ENCODE data around the gene STPG2.

The STPG2 gene

DNA sequence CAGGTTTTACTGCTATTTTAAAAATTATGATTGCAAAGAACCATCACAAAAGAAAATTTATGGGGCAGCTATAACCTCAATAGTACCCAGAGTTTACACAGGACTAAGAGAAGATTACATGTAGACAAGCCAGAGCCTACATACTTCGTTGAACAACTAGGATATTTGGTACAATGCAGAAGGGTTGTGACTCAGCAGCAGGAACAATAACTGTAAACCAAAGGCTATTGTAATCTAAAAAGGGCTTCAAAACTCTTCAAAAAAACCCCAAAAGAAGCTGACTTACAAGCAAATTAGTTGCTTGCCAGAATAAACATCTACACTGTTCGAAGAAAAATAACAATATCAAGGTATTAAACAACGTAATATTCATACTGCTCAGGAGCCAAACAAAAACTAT, 618.0 kb downstream of the STPG2 start:
- DNase-seq (ENCODE audit: low read depth in 2 of 2, low spot score in 1 of 2) = no peak

DNA sequence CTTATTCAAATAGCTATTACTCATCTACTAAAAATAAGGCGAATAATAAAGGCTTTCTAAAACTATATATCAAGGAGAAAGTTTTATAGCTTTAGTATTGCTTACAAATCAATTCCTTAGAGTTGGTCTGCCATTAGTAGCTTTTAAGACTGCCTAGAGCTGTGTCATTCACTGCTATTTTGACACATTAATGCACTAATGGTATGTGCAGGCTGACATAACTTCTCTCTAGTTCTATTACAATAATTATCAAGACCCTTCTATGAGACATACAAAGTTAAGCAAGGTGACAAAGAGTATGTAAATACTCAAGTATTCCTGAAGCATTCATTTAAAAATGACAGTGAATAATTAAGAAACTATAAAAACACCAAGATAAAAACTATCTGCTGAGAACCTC, 625.3 kb downstream of the STPG2 start:
- DNase-seq (ENCODE audit: low read depth in 2 of 2, low spot score in 1 of 2) = no peak

DNA sequence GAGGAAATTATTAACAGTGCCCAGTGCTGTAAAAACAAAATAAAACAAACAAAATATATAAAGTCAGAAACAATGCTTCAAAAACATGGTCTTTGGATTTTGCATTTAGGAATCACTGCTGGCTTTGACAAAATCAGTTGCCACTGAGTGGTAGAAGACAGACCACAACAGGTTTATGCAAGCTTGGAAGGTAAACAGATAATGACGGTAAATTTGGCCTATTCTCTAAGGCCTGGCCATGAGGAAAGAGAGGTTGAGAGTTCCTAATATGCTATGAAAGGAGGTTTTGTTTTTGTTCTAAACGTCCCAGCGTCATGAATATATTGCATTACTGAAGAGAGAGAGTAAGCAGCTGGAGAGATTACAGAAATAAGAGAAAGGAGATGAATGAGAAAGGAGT, 629.4 kb downstream of the STPG2 start:
- no peak for DNase-seq (ENCODE audit: low read depth in 2 of 2, low spot score in 1 of 2)
